Effector CD8-positive, alpha-beta T cell (primary cell): ENCODE measurements around the gene ZNG1C.
"Not testable (repeated sequence)": the region's sequence is repeated elsewhere in the genome, so short reads cannot be mapped to it uniquely, and the experiment has no call there.

ENCODE experiments used
- DNase-seq: peaks from one replicate; lab custom pipeline; 2025; lab: John Stamatoyannopoulos, UW
- total RNA-seq, 4 experiments: gene quantifications; one replicate each; lab custom pipeline; 2026; lab: John Stamatoyannopoulos, UW

Gene ZNG1C
- total RNA-seq = 1.8 to 2.9 (median 2.1) reads per million in 4 experiments

DNA sequence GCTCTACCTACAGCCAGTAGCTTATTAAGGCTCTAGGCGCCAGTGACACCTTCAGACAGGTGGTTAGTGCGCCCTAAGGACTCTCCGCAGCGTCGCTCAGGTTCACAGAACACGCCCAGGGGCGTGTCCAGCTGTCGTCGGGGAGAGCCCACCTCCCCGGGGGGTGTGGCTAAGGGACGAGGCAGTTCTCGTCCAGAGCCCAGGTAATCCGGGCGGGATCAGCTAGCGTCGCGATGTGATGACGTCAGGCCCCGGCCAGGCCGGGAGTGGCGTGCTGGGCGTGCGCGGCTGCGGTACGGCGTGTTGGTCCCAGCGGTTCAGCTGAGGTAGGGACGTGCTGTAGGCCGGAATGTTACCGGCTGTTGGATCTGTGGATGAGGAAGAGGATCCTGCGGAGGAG, at the start of gene ZNG1C:
TSS of gene ZNG1C (plus strand) at position 301 of the 400 bp plus-strand sequence. CDS start at position 350, 49 bp downstream.
- not testable (repeated sequence) for DNase-seq

DNA sequence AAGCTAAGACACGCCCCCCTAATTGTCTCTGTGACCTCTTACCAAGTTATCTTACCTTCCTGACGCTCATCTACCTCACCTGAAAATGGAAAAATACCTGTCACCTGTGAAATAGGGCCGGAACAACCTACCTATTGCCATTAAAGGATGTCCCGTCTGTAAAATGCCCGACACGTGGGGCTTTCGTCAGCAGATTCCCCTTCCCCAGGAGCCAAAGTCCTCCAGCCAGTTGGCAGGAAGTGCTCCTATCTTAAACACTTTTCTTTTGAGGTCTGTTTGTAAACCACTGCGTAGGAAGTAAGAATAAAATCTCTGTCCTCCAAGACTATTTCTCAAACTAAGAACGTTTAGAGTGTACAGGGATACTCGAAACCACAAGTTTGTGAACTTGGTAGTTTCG, 654 bp downstream of the ZNG1C start:
- DNase-seq = not testable (repeated sequence)

DNA sequence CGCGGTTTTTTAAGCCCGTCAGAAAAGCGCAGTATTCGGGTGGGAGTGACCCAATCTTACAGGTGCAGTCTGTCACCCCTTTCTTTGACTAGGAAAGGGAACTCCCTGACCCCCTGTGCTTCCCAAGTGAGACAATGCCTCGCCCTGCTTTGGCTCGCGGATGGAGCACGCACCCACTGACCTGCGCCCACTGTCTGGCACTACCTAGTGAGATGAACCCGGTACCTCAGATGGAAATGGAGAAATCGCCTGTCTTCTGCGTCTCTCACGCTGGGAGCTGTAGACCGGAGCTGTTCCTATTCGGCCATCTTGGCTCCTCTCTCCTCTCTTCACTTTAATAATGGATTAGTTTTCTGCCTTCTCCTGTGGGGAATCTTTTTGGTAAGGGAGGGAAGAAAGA, 39.3 kb downstream of the ZNG1C start:
- not testable (repeated sequence) for DNase-seq

DNA sequence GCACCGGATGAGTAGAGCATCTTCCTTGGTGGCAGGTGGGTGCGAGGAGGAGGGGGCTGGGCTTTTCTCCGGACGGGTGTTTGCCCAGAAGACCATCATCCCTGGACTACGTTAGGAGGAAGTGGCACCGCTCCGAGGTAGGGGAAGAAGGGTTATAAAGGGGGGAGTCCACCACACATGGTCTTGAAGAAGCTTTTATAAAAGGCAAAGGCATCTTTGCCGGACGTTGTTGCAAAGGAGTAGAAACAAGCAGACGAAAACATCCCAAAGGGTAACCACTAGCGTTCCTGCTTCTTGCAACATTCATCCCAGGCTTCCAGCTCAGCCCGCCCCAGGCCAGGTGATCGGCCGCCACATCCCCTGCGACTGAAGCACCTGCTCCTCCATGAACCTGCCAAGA, 60.8 kb downstream of the ZNG1C start, which contains the start of gene FOXD4L3:
TSS of gene FOXD4L3 (plus strand) at position 301 of the 400 bp plus-strand sequence. CDS start at position 386, 85 bp downstream.
- DNase-seq = not testable (repeated sequence)

DNA sequence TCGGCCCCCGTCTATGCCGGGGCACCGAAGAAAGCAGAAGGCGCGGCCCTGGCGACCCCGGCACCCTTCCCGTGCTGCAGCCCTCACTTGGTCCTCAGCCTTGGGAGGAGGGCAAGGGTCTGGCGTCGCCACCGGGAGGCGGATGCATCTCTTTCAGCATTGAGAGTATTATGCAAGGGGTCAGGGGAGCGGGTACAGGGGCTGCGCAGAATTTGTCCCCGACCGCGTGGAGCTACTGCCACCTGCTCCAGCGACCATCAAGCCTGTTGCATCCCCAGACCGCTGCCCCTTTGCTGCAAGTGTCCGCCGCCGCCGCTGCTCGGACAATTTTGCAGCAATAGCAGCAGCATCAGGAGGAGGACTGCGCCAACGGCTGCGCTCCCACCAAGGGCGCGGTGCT, 62.0 kb downstream of the ZNG1C start:
- DNase-seq = not testable (repeated sequence)

DNA sequence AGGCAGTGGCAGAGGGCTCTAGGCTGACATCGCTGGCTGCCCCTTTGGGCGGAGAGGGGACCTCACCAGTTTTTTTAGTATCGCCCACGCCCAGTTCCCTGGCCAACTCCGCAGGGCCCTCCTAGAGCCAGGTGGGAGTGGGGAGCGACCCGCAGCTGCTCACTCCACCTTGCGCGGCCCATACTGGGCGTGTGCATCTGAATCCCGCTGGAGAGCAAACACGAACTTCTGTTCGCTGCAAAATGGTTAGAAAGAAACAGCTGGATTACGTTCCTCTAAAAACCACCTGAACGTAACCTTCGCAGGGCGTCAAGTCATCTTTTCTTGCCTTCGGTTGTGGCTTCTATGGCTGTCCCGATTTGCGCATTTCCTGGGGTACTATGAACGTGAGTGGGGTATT, 62.4 kb downstream of the ZNG1C start:
- not testable (repeated sequence) for DNase-seq

DNA sequence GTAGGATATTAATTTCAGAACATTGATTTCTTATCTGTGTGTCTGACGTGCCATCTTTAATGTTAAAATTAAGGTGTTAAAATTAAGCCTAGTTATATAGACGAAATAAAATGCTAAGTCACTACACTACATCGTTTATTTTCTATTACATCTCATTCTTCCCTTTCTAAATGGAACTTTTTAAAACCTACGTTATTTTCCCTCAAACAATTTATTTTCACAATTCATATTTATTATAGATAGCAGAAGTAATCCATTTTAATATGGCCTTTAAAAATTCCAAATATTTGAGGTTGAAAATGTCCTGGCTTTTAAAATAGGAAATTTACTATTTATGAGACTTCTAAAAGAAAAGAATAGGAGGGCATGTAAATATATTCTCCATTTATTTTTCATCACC, 63.0 kb downstream of the ZNG1C start:
- DNase-seq = not testable (repeated sequence)

DNA sequence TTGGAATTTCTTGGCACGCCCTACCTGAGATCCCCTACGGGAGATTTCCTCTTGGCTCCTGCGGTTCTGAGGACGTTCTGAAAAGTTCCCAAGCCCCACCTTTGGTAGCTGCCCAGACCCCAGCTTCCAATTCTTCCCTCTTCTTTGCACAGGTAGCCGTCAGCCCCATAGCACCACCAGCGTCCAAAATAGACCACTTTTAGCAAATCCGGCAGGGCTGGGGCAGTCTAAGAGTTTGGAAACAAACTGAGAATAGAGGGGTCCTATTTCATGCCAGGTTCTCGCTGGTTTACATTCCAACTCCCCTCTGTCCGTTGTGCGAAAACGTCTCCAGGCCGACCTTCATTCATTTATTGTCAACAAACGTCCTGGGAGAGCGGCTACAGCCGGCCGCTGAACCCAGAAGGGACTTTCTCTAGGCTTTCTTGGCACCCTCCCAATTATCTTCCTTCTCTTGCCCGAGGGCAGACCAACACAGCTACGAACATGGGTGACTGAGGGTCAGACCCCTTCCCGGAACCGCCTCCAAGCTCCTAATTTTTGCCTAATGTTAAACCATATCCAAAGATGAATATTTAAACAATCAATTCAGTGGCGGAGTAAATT, 64.0 kb downstream of the ZNG1C start:
- DNase-seq = not testable (repeated sequence)

DNA sequence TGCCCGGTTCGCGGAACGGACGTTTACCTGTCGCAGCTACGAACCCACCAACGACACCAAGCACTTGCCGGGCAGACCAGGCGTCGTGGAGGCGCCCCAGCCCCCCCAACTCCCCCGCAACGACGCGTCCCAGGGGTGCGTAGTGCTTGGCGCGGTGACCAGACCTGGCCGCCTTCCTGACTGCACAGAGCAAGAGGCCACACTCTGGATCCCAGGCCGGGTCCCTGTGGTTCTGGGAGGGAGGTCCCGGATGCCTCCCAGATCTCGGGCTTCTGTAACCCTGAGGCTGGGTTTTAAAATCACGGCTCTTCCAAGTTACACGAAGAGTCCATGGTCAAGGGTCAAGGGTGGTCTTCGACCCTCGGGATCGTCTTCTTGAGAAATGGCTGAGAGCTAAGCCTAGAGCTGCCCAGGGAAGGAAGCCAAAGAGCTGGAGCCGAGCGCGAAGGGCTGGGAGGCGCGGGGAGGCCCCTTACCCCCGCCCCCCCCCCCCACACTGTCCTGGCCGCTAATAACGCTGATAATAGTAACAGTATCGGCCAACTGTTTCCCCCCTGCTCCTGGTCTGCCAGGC, 64.7 kb downstream of the ZNG1C start:
- DNase-seq = not testable (repeated sequence)

DNA sequence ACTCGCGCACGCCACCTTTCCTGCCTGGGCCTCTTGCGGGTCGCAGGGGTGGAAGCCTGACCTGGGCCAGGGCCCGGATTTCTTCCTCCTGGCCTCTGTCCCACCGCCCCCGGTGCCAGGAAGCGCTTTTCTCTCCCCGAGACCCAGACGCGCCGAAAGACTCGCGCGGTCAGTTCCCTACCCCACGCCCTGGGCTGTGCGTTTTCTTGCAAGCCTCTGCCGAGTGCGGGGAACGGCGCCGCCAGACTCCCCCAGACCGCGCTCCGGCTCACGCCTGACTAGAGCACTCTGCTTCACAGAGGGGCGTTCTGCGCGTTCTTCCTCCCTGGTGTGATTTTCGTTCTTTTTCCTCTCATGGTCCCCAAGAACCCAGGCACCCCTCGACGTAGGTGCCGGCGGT, 65.3 kb downstream of the ZNG1C start:
- not testable (repeated sequence) for DNase-seq

DNA sequence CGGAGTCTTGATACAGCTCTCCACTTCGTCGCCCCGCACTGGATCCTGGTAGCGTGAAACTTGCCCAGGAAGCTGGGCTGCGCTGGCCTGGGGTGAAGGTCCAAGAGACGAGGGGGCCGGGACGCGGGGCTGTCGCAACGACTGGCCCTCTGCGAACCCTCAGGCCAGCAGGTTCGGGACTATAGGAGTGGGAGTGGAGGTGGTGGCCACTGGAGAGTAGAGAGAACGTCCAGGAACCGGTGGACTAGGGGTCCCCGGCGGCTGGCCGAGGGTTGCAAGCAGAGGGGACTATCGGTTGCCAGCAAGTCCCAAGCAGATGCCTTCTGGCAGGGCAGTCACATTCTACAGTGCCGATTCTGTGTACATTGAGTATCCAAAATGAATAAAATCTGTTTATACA, 65.9 kb downstream of the ZNG1C start:
- not testable (repeated sequence) for DNase-seq

DNA sequence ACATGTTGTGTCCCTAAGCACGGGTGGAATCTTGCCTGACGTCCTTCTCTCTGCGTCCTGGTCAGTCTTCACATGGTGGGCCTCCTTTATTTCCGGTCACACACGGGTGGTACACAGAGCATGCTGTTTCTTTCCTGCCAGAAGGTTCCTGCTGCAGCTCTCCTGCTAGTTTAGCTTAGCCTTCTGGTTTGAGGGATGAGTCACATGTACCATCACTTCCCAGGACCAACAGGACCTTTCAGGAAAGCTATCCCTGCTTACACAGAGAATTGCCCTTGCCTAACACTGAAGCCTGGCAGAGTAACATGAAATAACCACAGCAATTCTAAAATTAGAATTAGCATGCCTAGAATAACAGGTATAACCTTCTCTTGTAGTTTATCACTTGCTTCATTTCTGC, 69.4 kb downstream of the ZNG1C start:
- DNase-seq = not testable (repeated sequence)

DNA sequence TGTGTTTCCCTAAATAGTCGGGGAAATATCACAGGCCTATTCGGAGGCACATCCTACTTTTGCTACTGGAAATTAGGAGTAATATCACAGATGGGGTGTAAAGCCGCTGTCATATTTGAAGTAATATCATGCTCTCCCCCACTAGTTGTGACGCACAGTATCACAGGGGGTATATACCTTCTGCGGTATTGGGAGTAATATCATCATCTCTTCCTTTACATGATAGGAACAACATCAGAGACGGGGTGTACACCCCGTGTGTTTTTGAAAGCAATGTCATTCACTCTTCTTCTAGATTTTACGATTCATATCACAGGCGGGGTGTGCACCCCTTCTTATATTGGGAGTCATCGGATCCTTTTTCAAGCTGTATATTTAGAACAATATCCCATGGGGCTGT, 76.4 kb downstream of the ZNG1C start:
- DNase-seq = not testable (repeated sequence)

DNA sequence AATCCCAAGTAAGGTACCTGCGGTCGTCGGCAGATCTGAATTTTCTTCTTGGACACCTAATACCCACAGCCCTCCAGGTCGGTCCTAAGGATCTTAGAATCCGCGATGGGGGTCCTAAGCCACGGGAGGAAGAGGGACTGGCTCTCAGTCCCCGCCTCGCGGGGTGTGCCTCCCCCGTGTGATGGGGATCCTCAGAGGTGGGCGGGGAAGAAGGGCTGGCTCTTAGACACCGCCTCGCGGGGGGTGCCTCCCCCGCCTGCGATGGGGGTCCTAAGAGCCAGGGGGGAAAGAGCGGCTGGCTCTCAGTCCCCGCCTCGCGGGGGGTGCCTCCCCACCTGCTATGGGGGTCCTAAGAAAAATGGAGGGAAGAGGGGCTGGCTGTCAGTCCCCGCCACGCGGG, 82.0 kb downstream of the ZNG1C start:
- DNase-seq = not testable (repeated sequence)

DNA sequence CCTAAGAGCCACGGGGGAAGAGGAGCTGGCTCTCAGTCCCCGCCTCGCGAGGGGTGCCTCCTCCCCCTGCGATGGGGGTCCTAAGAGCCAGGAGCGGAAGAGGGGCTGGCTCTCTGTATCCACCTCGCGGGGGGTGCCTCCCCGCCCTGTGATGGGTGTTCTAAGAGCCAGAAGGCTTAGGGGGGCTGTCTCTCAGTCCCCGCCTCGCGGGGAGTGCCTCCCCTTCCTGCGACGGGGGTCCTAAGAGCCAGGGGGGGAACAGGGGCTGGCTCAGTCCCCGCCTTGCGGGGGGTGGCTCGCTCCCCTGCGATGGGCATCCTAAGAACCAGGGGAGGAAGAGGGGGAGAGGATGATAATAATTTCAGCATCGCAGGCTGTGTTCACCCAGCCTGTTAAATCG, 82.7 kb downstream of the ZNG1C start:
- DNase-seq = not testable (repeated sequence)

DNA sequence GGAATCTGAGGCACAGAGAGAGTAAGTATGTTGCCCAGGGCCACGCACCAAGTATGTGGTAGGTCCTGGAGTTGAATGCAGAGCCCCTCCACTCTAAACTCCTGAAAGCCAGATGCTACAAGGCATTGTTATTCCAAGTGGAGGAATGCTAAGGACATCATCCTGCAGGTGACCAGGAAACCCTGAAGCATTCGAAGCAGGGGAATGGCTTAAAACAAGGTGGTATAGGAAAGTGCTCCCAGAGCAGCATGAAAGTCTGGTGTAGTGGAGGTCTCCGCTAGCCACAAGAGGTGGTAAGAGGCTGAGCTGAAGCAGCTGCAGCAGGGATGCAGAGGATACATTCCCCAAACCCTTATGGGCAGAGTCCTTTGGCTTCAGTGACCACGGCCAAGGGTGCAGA, 87.3 kb downstream of the ZNG1C start:
- DNase-seq = not testable (repeated sequence)

DNA sequence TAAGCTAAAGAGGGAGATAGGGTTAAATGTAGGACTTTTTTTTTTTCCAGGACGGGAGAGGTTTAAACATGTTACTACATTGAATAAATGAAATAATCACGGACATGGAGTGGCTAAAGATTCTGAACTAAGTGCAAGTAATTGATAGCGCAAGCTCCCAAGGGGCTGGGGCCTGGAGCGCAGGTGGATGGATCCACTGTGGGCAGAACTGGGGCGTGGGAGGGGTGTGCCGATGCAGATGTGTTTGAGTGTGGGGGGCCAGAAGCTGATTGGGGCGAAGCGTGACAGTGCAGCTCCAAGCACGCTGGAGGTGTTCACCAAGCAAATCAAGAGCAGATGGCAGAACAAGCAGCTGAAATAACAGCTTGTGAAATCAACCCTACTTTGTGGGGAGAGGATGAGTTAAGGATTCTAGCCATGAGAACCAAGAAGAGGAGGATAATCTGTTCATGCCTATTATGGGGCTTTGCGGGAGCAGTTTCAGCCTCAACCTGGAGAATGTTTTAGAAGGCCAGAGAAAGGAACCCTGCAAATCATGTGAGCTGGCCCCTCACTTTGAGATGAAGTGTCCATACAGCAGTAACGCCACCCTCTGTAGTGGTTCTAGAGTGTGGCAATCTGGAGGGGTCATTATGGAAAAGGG, 88.9 kb downstream of the ZNG1C start:
- not testable (repeated sequence) for DNase-seq

DNA sequence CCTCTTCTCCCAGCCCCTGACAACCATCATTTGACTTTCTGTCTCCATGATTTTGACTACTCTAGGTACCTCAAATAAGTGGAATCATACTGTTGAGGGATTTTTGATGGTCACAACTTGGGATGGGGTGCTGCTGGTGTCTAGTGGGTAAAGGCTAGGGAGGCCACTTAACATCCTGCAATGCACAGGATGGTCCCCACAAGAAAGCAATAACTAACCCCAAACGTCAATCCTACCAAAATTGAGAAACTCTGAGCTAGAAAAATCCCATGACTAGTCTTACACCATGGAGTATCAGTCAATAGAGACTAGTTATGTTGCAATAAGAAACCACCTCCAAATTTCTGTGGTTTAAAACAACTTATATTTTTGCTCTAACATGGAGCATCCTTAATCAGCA, 90.3 kb downstream of the ZNG1C start:
- DNase-seq = not testable (repeated sequence)

DNA sequence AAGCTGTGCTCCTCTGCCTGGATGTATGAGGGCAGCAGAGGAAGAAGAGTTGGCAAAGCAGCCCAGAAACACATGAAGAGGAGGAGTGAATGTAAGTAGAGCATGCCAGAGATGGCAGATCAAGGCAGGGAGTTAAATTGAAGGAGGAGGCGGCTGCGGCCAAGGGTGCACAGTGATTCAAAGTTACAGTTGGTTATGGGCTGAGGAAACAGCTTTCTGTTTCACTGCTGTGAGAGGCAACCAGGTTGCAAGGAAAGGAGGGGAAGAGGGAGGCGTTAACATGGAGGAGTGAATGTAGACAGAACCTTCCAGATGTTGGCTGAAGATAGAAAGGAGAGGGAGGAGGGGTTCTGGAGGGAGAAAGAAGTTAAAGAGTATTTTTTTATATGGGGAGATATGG, 94.2 kb downstream of the ZNG1C start:
- DNase-seq = not testable (repeated sequence)

DNA sequence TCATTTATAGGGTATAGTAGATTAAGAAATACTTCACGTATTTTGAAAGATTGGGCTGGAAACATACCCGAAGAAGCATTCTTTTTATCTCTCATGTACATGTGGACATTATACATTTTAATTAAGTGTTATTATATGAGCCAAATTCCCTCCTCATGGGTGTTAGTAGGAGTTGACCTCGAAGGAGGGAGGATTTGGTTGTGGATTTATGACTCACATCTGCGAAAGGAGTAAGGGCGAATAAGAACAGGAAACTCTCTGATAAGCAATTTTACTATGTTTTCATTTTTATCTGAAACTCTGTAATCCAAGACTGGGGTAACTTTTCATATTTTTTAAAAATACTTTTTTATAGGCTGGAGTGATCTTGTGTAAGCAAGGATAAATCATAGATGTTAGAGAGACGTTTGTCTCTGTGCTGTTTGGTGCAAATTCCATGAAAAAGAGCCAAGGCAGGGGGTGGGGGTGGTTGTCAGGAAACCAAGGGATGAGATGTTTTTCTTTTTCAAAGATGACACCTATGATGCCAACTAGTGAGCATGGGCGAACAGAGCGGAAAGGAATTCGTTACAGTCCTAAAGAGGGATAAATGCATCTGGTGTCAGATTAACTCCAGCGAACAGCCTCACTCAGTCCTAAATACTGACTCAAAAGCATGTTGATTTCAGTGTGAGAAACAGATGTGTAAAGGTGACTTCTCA, 95.0 kb downstream of the ZNG1C start:
- not testable (repeated sequence) for DNase-seq

DNA sequence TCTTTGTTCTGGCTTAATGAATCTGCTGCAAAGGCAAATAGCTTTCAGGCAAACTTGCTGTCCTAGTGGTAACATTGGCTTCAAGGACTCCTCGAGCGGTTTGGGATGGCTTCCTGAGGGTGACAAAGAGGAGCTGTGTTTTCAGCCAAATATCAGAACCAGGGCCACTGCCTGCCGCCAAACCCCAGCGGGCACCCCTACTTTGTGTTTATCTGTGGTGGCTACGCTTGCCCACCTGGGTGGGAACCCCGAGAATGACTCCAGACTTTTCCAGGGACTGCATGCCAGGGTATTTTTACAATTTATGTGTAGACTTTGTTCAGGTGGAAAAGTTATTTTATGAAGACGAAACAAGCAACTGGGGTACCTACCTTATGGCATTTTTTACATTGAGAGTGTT, 96.2 kb downstream of the ZNG1C start:
- DNase-seq = not testable (repeated sequence)
